Adrenal gland (tissue), 5 donors: Measurements from ENCODE around the gene NRAP.

Experiments
- POLR2A ChIP-seq, 2 donors: fragments of 450-650 bp; IDR thresholded peaks; one replicate each; pipeline ENCODE4 v1.6.1; 2017; ENCODE audit warnings: antibody characterized with exemption in 2 of 2, mild to moderate bottlenecking in 2 of 2, moderate library complexity in 1 of 2
- TF ChIP-seq, protein P1 (sequence below), 6 experiments: fragments of 450-650 bp in 4 of 6; fragments of 200-600 bp in 2 of 6; sonication (generic) in 1 of 6; IDR thresholded peaks; 1 replicate in 5 of 6; 2 replicates in 1 of 6; pipeline versions ENCODE4 v1.5.1 to v1.8.0; 2016 to 2021; ENCODE audit warnings: antibody characterized with exemption in 6 of 6, mild to moderate bottlenecking in 2 of 6, moderate library complexity in 1 of 6
- donor health status: DM: no; HTN: no; CAD: no.

DNA sequence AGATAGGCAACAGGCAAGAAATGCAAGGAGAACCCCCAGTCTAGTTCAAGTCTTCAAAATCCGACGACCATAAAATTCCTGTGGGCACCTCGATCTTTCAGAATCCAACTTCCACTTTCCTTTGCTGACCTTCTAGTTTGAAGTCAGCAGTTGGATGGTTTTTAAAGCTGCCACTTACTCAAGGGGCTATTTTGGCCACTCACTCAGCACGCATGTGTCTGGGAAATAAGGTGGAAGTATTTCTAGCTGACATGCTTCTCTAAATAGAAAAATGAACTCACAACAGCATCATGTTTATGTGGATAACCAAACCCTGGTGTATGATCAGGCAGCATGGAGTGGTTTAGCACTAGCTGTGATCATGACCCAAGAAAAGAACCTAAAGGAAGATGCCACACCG, at the start of gene NRAP:
- TF ChIP-seq, protein P1, sequence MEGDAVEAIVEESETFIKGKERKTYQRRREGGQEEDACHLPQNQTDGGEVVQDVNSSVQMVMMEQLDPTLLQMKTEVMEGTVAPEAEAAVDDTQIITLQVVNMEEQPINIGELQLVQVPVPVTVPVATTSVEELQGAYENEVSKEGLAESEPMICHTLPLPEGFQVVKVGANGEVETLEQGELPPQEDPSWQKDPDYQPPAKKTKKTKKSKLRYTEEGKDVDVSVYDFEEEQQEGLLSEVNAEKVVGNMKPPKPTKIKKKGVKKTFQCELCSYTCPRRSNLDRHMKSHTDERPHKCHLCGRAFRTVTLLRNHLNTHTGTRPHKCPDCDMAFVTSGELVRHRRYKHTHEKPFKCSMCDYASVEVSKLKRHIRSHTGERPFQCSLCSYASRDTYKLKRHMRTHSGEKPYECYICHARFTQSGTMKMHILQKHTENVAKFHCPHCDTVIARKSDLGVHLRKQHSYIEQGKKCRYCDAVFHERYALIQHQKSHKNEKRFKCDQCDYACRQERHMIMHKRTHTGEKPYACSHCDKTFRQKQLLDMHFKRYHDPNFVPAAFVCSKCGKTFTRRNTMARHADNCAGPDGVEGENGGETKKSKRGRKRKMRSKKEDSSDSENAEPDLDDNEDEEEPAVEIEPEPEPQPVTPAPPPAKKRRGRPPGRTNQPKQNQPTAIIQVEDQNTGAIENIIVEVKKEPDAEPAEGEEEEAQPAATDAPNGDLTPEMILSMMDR (IDR thresholded peaks at IDR 0.05) = no peak
- no peak for TF ChIP-seq POLR2A (IDR thresholded peaks at IDR 0.05)
